GM12878 (cell line): Measurements from ENCODE around the gene SNCAIP.

Experiments
- CEBPZ ChIP-seq: fragments of 150-350 bp; IDR thresholded peaks from 2 replicates; pipeline ENCODE4 v1.6.1; 2016; ENCODE audit warnings: low read depth, low read length
- CTCF ChIP-seq, 3 experiments: IDR thresholded peaks in 2 of 3; conservative IDR thresholded peaks in 1 of 3; 2 replicates each; pipeline ENCODE4 v1.5.1; 2011; ENCODE audit warnings: low read depth in 3 of 3, low read length in 3 of 3, mild to moderate bottlenecking in 3 of 3, control low read depth in 2 of 3, moderate library complexity in 2 of 3, inconsistent platforms in 1 of 3, mixed read lengths in 1 of 3; ENCODE audit not compliant: control insufficient read depth in 2 of 3, insufficient read depth in 1 of 3; ENCODE audit errors: extremely low read depth in 1 of 3
- ESRRA ChIP-seq: IDR thresholded peaks from 2 replicates; pipeline ENCODE4 v1.6.1; 2012; ENCODE audit warnings: mild to moderate bottlenecking, low read length, improper control_type of control experiment
- MLLT1 ChIP-seq: fragments of 450-650 bp; IDR thresholded peaks from 2 replicates; pipeline ENCODE4 v1.6.1; 2016; ENCODE audit warnings: mild to moderate bottlenecking
- PRDM15 ChIP-seq: fragments of 450-650 bp; formaldehyde crosslinking; IDR thresholded peaks from 2 replicates; pipeline ENCODE4 v1.4.0; 2020; ENCODE audit warnings: mild to moderate bottlenecking, moderate library complexity
- RCOR1 ChIP-seq: conservative IDR thresholded peaks from 2 replicates; pipeline ENCODE4 v1.6.1; 2012; ENCODE audit warnings: low read depth, low read length, improper control_type of control experiment
- SREBF2 ChIP-seq: IDR thresholded peaks from 2 replicates; pipeline ENCODE4 v1.6.1; 2012; ENCODE audit warnings: mild to moderate bottlenecking, low read length
- ZBTB11 ChIP-seq: fragments of 450-650 bp; formaldehyde crosslinking; IDR thresholded peaks from 2 replicates; pipeline ENCODE4 v1.5.0; 2022; ENCODE audit warnings: mild to moderate bottlenecking, missing genetic modification characterization

GRCh38 chr5:122427621-122428020, 115.6 kb downstream of the SNCAIP start:
- TF ChIP-seq ESRRA = no peak
- no peak for TF ChIP-seq CTCF (IDR thresholded peaks at IDR 0.05 in 2 of 3, conservative IDR thresholded peaks at IDR 0.05 in 1 of 3; ENCODE audit: control insufficient read depth in 2 of 3, extremely low read depth in 1 of 3, insufficient read depth in 1 of 3, low read depth in 3 of 3, low read length in 3 of 3)
- TF ChIP-seq ZBTB11 (CRISPR knock-in tag) = no peak
- TF ChIP-seq RCOR1 = no peak
- TF ChIP-seq SREBF2 = no peak
- TF ChIP-seq MLLT1 = no peak
- no peak for TF ChIP-seq PRDM15 (CRISPR knock-in tag)
- no peak for TF ChIP-seq CEBPZ
